LNCaP clone FGC (cell line): ENCODE measurements around the gene ANK3.

Source experiments
- DNase-seq: peaks from one replicate; pipeline ENCODE4 v3.0.0-alpha.2; 2011; ENCODE audit warnings: low read depth
- H3K4me3 ChIP-seq: 2 replicates; pipeline ENCODE4 v1.5.1; 2011; ENCODE audit warnings: mild to moderate bottlenecking, low read depth, low read length, control low read depth
- TF ChIP-seq, protein P1 (sequence below): IDR thresholded peaks from 2 replicates; pipeline ENCODE4 v1.5.1; 2012; ENCODE audit warnings: mild to moderate bottlenecking; ENCODE audit not compliant: control insufficient read depth, insufficient read depth; ENCODE audit errors: extremely low read depth

The ANK3 gene

DNA sequence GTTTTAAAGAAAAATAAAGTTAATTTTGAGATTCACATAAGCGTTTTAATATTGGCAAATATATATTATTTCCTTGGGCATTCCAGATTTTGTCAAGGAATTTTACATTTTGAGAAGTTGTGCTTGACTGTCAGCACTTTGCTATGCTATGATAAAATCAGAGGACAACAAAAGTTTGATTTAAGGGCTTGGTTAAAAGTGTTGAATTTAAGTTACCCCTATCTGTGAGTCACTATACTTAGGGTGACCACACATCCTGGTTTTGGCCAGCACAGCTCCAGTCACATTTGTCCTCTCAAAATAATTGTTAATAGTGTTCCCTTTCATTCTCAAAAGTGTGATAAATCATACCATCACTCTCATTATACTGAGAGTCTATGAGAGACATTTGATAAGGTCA is 34.2 kb upstream of the ANK3 start:
- no peak for DNase-seq
- no peak overlapping the region for H3K4me3 ChIP-seq
- TF ChIP-seq, protein P1, sequence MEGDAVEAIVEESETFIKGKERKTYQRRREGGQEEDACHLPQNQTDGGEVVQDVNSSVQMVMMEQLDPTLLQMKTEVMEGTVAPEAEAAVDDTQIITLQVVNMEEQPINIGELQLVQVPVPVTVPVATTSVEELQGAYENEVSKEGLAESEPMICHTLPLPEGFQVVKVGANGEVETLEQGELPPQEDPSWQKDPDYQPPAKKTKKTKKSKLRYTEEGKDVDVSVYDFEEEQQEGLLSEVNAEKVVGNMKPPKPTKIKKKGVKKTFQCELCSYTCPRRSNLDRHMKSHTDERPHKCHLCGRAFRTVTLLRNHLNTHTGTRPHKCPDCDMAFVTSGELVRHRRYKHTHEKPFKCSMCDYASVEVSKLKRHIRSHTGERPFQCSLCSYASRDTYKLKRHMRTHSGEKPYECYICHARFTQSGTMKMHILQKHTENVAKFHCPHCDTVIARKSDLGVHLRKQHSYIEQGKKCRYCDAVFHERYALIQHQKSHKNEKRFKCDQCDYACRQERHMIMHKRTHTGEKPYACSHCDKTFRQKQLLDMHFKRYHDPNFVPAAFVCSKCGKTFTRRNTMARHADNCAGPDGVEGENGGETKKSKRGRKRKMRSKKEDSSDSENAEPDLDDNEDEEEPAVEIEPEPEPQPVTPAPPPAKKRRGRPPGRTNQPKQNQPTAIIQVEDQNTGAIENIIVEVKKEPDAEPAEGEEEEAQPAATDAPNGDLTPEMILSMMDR: no peak

DNA sequence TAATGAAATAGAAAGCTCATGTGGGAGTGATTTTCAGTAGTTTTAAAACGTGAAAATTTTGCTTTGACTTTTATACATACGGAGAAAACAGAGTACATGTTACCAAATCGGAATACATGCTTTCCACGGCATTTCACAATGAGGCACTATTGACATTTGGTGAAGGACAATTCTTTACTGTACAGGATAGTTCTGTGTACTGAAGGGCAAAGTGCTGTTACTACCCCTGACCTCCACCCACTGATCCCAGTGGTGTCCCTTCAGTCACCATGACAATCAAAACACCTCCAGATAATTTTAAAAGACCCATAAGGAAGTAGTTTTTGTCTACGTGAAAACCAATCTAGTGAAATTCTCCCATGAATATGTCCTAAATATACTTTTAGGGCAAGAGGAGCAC is 33.1 kb upstream of the ANK3 start:
- DNase-seq: no peak
- H3K4me3 ChIP-seq: no peak overlapping the region
- TF ChIP-seq, protein P1: no peak

DNA sequence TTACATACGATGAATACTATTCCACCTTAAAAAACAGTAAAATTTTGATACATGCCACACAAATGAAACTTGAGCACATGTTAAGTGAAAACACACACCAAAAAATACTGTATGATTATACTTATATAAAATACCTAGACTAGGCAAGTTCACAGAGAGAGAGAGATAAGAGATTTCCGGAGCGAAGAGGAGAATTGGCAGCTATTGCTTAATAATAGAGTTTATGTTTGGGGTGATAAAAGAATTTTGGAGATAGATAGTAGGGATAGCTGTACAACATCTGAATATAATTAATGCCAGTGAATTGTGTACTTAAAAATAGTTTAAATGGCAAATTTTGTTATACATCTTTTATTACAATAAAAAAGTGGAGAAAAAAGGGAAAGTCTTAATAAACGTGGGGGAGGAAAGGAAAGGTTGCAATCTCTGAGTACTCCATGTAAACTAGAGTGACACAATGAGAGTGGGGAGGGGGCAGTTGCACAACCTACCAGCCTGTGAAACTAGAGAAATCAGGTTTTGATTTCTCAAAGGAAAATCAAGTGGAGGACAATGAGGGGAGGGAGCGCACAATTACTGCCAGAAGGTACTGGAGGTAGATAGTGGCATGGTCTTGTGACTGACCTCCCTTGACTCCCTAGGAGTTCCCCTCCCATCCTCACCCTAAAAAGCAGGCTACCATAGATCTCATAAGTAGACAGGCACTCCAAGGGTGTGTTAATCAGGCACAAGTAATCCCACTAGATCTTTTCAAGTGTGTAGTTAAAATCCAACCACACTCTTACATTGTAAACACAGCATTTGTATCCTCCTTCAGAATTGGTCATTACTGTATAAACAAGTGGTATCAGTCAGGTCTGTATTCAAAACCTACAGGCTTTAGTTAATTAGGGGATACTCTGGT is 31.6 kb upstream of the ANK3 start:
- TF ChIP-seq, protein P1: no peak
- no peak overlapping the region for H3K4me3 ChIP-seq
- no peak for DNase-seq

DNA sequence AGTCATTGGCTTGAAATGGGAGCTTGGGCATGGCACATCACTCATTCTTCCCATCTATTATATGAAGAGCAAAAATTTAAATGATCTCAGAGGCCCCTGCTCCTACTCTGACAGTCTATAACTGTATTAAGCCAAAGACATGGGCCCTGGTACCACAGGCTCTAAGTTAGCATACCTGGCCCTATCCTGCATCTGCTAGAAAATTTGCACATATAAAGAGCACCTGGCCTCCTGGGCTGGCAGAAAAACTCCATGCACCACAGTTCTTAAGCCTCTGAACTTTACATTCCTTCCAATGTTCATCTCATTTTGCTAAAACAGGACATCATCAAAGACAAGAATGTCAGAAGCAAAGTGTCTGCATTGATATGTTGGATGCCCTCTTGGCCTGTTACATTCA is 29.6 kb upstream of the ANK3 start:
- TF ChIP-seq, protein P1: no peak
- no peak overlapping the region for H3K4me3 ChIP-seq
- DNase-seq: no peak

DNA sequence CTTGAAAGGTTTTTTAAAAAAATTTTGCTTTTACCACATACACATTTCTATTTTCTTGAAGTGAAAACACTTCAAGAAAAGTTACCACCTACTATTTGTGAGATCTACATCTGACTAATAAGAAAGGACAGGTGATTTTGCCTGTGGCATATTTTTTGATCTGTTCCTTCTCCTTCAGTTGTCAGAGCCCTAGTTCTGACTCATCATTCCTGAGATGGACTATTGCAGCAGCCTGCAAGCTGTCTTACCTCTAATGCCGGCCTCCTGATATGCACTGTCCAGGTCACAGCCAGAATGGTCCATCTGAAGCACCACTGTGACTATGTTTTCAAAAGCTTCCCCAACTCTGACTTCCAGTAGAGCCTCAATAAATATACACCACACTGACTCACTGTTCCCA is 28.2 kb upstream of the ANK3 start:
- TF ChIP-seq, protein P1: no peak
- no peak for DNase-seq
- H3K4me3 ChIP-seq: no peak overlapping the region

DNA sequence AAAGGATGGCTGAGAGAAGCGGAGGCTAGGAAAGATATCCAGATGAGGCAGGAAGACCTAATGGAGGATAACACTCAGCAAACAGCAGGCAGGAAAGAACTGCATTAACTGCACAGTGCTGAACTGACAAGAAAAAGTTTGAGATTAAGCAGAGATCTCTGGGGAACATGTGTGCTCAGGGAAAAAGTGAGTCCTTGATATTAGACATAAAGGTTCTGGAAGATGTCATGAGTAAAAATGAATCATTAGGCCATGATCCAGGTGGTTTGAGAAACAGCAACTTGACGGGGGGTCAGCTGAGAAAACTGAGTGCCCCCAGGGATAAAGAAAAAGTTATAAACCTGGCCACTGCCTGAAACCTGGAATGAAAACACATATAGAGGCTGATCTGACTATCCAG is 27.3 kb upstream of the ANK3 start:
- no peak for DNase-seq
- no peak overlapping the region for H3K4me3 ChIP-seq
- TF ChIP-seq, protein P1: no peak
